Gastroesophageal sphincter (tissue), 4 donors: ENCODE measurements around the gene PARP8. TPM values are rescaled to one million over a fixed set of nuclear protein-coding genes. Genes with fewer than 3 reads are reported as not detected.
"Not testable (repeated sequence)": the region's sequence is repeated elsewhere in the genome, so short reads cannot be mapped to it uniquely, and the experiment has no call there.

ENCODE experiments used
- ATAC-seq: fragments of 150-250 bp; one replicate; pipeline ENCODE4 v1.9.1; 2016; ENCODE audit warnings: mild to moderate bottlenecking, moderate library complexity
- H3K27ac ChIP-seq, 4 donors: fragments of 200-600 bp; sonication (generic) in 3 of 4; 1 replicate in 3 of 4; 2 replicates in 1 of 4; pipeline ENCODE4 v1.5.1; 2016 to 2019
- H3K27me3 ChIP-seq: fragments of 200-600 bp; sonication (generic); one replicate; pipeline ENCODE4 v1.5.1; 2019
- H3K36me3 ChIP-seq, 2 donors: fragments of 200-600 bp; sonication (generic); one replicate each; pipeline ENCODE4 v1.5.1; 2019; ENCODE audit warnings: control low read depth in 1 of 2
- H3K4me1 ChIP-seq, 3 donors: fragments of 200-600 bp; sonication (generic); 1 replicate in 2 of 3; 2 replicates in 1 of 3; pipeline ENCODE4 v1.5.1; 2016 to 2019; ENCODE audit warnings: control low read depth in 2 of 3
- H3K4me3 ChIP-seq, 2 donors: fragments of 200-600 bp; sonication (generic); one replicate each; pipeline ENCODE4 v1.5.1; 2019; ENCODE audit warnings: mild to moderate bottlenecking in 1 of 2, moderate library complexity in 1 of 2
- H3K9me3 ChIP-seq, 3 donors: fragments of 200-600 bp; sonication (generic); one replicate each; pipeline ENCODE4 v1.5.1; 2017 to 2019; ENCODE audit warnings: control low read depth in 2 of 3
- EP300 ChIP-seq: sonication (generic); formaldehyde crosslinking; IDR thresholded peaks from one replicate; pipeline ENCODE4 v1.6.1; 2017; ENCODE audit warnings: antibody characterized with exemption, mild to moderate bottlenecking
- POLR2A ChIP-seq, 2 donors: fragments of 450-650 bp; IDR thresholded peaks; one replicate each; pipeline ENCODE4 v1.6.1; 2017; ENCODE audit warnings: antibody characterized with exemption in 2 of 2, mild to moderate bottlenecking in 2 of 2, moderate library complexity in 1 of 2
- POLR2AphosphoS5 ChIP-seq: sonication (generic); formaldehyde crosslinking; IDR thresholded peaks from one replicate; pipeline ENCODE4 v1.6.1; 2017; ENCODE audit warnings: antibody characterized with exemption
- WGBS, 2 donors: methylation state at CpG; one replicate each; pipeline ENCODE4 v1.1.5; 2018; ENCODE audit warnings: low coverage in 1 of 2; 5-methylcytosine and 5-hydroxymethylcytosine counted together
- total RNA-seq, 4 donors: library from RNA; depleted of rRNA; stranded (reverse); fragments of >200 nt; gene quantifications; one replicate each; pipeline ENCODE4 v1.1.0, GENCODE V29; 2016
- TF ChIP-seq, protein P1 (sequence below), 4 experiments: fragments of 200-600 bp in 2 of 4; fragments of 450-650 bp in 2 of 4; sonication (generic) in 1 of 4; IDR thresholded peaks; one replicate each; pipeline ENCODE4 v1.5.1; 2017 to 2019; ENCODE audit warnings: antibody characterized with exemption in 4 of 4, mild to moderate bottlenecking in 2 of 4, moderate library complexity in 2 of 4

Gene PARP8
- total RNA-seq, 4 donors from 2014 or later, result 3.9 to 43.1 (median 24.8) TPM

DNA sequence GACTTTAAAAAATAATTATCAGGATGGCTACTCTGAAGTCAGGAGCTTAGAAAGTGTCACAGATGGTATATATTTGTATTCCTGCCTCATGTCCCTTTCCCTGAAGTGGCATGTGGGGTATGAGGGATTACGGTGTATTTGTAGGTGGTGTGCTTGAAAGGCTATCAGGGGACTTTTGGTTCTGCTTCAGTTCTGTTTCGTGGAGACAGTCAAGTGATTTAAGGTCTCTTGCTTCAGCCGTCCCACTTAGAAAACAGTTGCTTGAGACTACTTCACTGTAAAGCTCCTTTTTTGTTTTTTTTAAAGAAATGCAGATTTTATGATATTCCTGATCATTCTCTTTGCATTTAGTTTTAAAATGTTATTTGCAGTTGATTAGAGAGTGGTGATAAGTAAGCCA is 18.3 kb downstream of the PARP8 start:
- ATAC-seq, result no peak
- no peaks in the 10 kb centered on the region for H3K27me3 ChIP-seq
- H3K4me3 ChIP-seq, result no peak overlapping the region
- 83% methylated on average over 3 of the region's 3 CpGs; no CpG with 5 or more reads in 1 of the 2 donors for WGBS, 2 donors
- no peaks in the 10 kb centered on the region for H3K36me3 ChIP-seq
- peaks cover 0 to 11% (median 0%) of the 10 kb centered on the region in 3 donors for H3K4me1 ChIP-seq
- no peak overlapping the region for H3K27ac ChIP-seq
- H3K9me3 ChIP-seq, result no peaks in the 10 kb centered on the region
- no peak for TF ChIP-seq EP300
- TF ChIP-seq POLR2AphosphoS5, result no peak
- TF ChIP-seq, protein P1, sequence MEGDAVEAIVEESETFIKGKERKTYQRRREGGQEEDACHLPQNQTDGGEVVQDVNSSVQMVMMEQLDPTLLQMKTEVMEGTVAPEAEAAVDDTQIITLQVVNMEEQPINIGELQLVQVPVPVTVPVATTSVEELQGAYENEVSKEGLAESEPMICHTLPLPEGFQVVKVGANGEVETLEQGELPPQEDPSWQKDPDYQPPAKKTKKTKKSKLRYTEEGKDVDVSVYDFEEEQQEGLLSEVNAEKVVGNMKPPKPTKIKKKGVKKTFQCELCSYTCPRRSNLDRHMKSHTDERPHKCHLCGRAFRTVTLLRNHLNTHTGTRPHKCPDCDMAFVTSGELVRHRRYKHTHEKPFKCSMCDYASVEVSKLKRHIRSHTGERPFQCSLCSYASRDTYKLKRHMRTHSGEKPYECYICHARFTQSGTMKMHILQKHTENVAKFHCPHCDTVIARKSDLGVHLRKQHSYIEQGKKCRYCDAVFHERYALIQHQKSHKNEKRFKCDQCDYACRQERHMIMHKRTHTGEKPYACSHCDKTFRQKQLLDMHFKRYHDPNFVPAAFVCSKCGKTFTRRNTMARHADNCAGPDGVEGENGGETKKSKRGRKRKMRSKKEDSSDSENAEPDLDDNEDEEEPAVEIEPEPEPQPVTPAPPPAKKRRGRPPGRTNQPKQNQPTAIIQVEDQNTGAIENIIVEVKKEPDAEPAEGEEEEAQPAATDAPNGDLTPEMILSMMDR (IDR thresholded peaks at IDR 0.05), result no peak
- no peak for TF ChIP-seq POLR2A (IDR thresholded peaks at IDR 0.05)

DNA sequence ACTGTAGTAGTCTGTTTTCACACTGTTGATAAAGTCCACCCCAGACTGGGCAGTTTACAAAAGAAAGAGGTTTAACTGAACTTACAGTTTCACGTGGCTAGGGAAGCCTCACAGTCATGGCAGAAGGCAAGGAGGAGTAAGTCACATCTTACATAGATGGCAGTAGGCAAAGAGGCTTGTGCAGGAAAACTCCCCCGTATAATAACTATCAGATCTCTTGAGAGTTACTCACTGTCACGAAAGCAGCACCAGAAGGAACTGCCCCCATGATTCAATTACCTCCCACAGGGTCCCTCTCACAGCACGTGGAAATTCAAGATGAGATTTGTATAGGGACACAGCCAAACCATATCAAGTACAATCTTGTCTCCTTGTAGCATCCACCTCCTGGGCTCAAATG is 21.1 kb downstream of the PARP8 start:
- 92 to 100% methylated on average over 2 of the region's 4 CpGs for WGBS, 2 donors
- no peaks in the 10 kb centered on the region for H3K9me3 ChIP-seq
- H3K36me3 ChIP-seq, result no peaks in the 10 kb centered on the region
- no peaks in the 10 kb centered on the region for H3K27me3 ChIP-seq
- ATAC-seq, result no peak
- no peak for TF ChIP-seq POLR2A (IDR thresholded peaks at IDR 0.05)
- TF ChIP-seq EP300, result no peak
- TF ChIP-seq, protein P1 (IDR thresholded peaks at IDR 0.05), result no peak
- no peak for TF ChIP-seq POLR2AphosphoS5
- H3K4me1 ChIP-seq, result peaks cover 0 to 7% (median 0%) of the 10 kb centered on the region in 3 donors
- no peak overlapping the region for H3K4me3 ChIP-seq
- no peak overlapping the region for H3K27ac ChIP-seq

DNA sequence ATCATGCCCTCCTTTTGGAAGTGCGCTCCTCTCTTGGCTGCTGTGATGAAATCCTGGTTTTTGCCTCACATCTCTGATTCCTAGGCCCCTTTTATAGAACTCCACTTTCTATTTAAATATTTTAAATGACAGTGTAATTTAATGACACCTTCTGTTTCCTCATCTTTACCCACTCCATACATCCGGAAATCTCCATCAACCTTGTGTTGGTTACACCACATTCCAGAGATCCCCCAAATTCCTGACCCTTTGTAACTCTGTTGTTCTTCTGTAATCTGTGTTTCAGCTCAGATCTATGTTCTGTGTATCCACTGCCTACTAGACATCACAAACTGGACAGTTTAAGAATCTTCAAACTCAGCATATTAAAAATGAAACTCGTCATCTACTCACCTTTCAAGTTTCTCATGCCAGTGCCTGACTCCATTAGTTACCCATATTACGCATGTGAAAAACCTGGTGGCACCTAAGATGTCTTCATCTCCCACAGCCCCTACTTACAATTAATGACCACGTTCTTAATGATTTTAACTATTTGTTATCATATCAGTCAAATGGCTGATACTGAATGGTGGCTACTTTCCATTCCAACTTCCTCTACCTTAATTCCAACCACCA is 25.1 kb downstream of the PARP8 start:
- no peak for TF ChIP-seq EP300
- TF ChIP-seq POLR2AphosphoS5, result no peak
- TF ChIP-seq, protein P1 (IDR thresholded peaks at IDR 0.05), result no peak
- no peak for TF ChIP-seq POLR2A (IDR thresholded peaks at IDR 0.05)
- Histone ChIP-seq H3K9me3 (no peaks in the 10 kb centered on the region), H3K4me1 (no peaks in the 10 kb centered on the region), H3K36me3 (no peaks in the 10 kb centered on the region), H3K27me3 (no peaks in the 10 kb centered on the region), H3K4me3 (no peak overlapping the region), H3K27ac (no peak overlapping the region)
- 83 to 86% methylated on average over 5 of the region's 5 CpGs for WGBS, 2 donors
- no peak for ATAC-seq

DNA sequence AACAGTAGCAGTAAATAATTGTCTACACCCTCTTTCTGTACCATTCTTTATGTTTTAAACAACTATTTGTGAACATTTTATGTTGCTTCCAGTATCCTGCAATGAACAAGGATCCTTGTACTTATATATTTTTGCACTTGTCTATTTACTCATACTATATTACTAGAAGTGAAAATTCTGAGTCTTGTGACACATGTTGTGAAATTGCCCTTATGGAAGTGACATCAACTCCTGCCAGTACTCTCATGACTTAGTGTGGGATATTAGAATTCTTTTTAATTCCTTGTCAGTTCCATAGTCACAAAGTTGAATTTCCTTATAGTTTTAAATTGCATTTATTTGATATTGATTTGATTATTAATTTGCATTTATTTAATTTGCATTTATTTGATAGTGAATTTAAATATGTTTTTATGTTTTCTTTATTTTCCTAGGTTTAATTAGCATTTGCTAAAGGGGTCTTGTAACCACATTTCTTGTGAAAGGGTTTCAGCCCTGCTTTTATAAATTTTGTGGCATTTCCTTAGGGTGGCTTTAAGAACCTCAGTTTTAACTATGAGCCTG is 27.7 kb downstream of the PARP8 start:
- Histone ChIP-seq H3K27me3 (no peaks in the 10 kb centered on the region), H3K27ac (no peak overlapping the region), H3K9me3 (no peaks in the 10 kb centered on the region), H3K4me3 (no peak overlapping the region), H3K36me3 (no peaks in the 10 kb centered on the region), H3K4me1 (no peaks in the 10 kb centered on the region)
- TF ChIP-seq EP300, result no peak
- TF ChIP-seq POLR2AphosphoS5, result no peak
- TF ChIP-seq, protein P1 (IDR thresholded peaks at IDR 0.05), result no peak
- TF ChIP-seq POLR2A (IDR thresholded peaks at IDR 0.05), result no peak
- ATAC-seq, result no peak

DNA sequence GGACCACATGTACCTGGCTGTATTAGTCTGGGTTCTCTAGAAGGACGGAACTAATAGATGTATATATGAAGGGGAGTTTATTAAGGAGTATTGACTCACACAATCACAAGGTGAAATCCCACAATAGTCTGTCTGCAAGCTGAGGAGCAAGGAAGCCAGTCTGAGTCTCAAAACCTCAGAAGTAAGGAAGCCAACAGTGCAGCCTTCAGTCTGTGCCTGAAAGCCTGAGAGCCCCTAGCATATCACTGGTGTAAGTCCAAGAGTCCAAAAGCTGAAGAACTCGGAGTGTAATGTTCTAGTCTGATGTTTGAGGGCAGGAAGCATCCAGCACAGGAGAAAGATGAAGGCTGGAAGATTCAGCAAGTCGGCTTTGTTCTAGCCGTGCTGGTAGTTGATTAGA is 28.2 kb downstream of the PARP8 start:
- not testable (repeated sequence) for H3K27ac ChIP-seq, H3K27me3 ChIP-seq, H3K9me3 ChIP-seq, H3K4me3 ChIP-seq, ATAC-seq, H3K36me3 ChIP-seq, H3K4me1 ChIP-seq
- 94% methylated on average over 3 of the region's 4 CpGs; no CpG with 5 or more reads in 1 of the 2 donors for WGBS, 2 donors
